Esophagus (tissue), 2 donors: ENCODE results near the gene BBOX1. TPM values are rescaled to one million over a fixed set of nuclear protein-coding genes. Genes with fewer than 3 reads are reported as not detected.

ENCODE experiments used
- H3K27ac ChIP-seq, 2 donors: one replicate each; pipeline ENCODE4 v1.5.1; 2013; ENCODE audit warnings: low read depth in 2 of 2, mild to moderate bottlenecking in 2 of 2, inconsistent platforms in 1 of 2, low read length in 1 of 2, moderate library complexity in 1 of 2
- H3K27me3 ChIP-seq, 2 donors: one replicate each; pipeline ENCODE4 v1.6.1; 2013; ENCODE audit warnings: low read length in 2 of 2, control low read depth in 1 of 2, mild to moderate bottlenecking in 1 of 2; ENCODE audit not compliant: insufficient read depth in 2 of 2, control insufficient read depth in 1 of 2
- H3K36me3 ChIP-seq, 2 donors: one replicate each; pipeline ENCODE4 v1.6.1; 2013; ENCODE audit warnings: low read length in 1 of 2; ENCODE audit not compliant: control insufficient read depth in 2 of 2, insufficient read depth in 2 of 2
- H3K4me1 ChIP-seq, 2 donors: one replicate each; pipeline ENCODE4 v1.6.1; 2013; ENCODE audit warnings: low read length in 1 of 2; ENCODE audit not compliant: control insufficient read depth in 2 of 2, insufficient read depth in 2 of 2
- H3K4me3 ChIP-seq, 2 donors: one replicate each; pipeline ENCODE4 v1.5.1; 2013; ENCODE audit warnings: low read length in 2 of 2, mild to moderate bottlenecking in 2 of 2, low read depth in 1 of 2, moderate library complexity in 1 of 2
- H3K9me3 ChIP-seq, 2 donors: one replicate each; pipeline ENCODE4 v1.6.1; 2013; ENCODE audit warnings: mild to moderate bottlenecking in 2 of 2, low read depth in 1 of 2, low read length in 1 of 2, moderate library complexity in 1 of 2; ENCODE audit not compliant: control insufficient read depth in 2 of 2, insufficient read depth in 1 of 2
- WGBS, 2 donors: extraction: QIAGEN DNeasy Blood & Tissue Kit; methylation state at CpG; one replicate each; pipeline ENCODE4 v1.1.7; 2013; 5-methylcytosine and 5-hydroxymethylcytosine counted together
- polyA plus RNA-seq, 2 donors: library from polyadenylated mRNA; stranded (reverse); fragments of 200-250 nt; gene quantifications; one replicate each; pipeline ENCODE4 v1.2.3, GENCODE V29; 2013
- donor health status: healthy with polysubstance abuse.
- donor health status: Bipolar disorder and iron deficiency.

Gene BBOX1
- polyA plus RNA-seq, 2 donors, result 12.7 to 14.1 TPM

- H3K27me3 ChIP-seq, result no peaks in the 10 kb centered on the region
- H3K4me1 ChIP-seq, result no peaks in the 10 kb centered on the region
- H3K27ac ChIP-seq, result no peak overlapping the region
- no peaks in the 10 kb centered on the region for H3K9me3 ChIP-seq
- no peaks in the 10 kb centered on the region for H3K36me3 ChIP-seq
- WGBS, 2 donors, result 81 to 89% methylated on average over 3 of the region's 3 CpGs
- no peak overlapping the region for H3K4me3 ChIP-seq
Observed at GRCh38 chr11:27024865-27025264, 15.8 kb upstream of the BBOX1 start.

- Histone ChIP-seq H3K4me3 (no peak overlapping the region), H3K9me3 (no peaks in the 10 kb centered on the region), H3K27ac (no peak overlapping the region), H3K36me3 (no peaks in the 10 kb centered on the region), H3K27me3 (no peaks in the 10 kb centered on the region), H3K4me1 (no peaks in the 10 kb centered on the region)
- WGBS, 2 donors, result 71 to 86% methylated on average over 6 of the region's 6 CpGs
Observed at GRCh38 chr11:27025312-27025955, 15.2 kb upstream of the BBOX1 start.

- H3K36me3 ChIP-seq, result no peaks in the 10 kb centered on the region
- no peak overlapping the region for H3K27ac ChIP-seq
- WGBS, 2 donors, result 72 to 89% methylated on average over 8 of the region's 8 CpGs
- H3K4me1 ChIP-seq, result no peaks in the 10 kb centered on the region
- H3K9me3 ChIP-seq, result no peaks in the 10 kb centered on the region
- H3K27me3 ChIP-seq, result no peaks in the 10 kb centered on the region
- no peak overlapping the region for H3K4me3 ChIP-seq
Observed at GRCh38 chr11:27025957-27026733, 14.5 kb upstream of the BBOX1 start.

- WGBS, 2 donors, result 39 to 42% methylated on average over 1 of the region's 1 CpG
- no peak overlapping the region for H3K27ac ChIP-seq
- H3K27me3 ChIP-seq, result no peaks in the 10 kb centered on the region
- H3K9me3 ChIP-seq, result no peaks in the 10 kb centered on the region
- H3K4me3 ChIP-seq, result no peak overlapping the region
- H3K36me3 ChIP-seq, result no peaks in the 10 kb centered on the region
- H3K4me1 ChIP-seq, result no peaks in the 10 kb centered on the region
Observed at GRCh38 chr11:27028561-27028965, 12.1 kb upstream of the BBOX1 start.

GRCh38 chr11:27029966-27030365, 10.6 kb upstream of the BBOX1 start:
- H3K9me3 ChIP-seq, result no peaks in the 10 kb centered on the region
- no peak overlapping the region for H3K27ac ChIP-seq
- no peak overlapping the region for H3K4me3 ChIP-seq
- no peaks in the 10 kb centered on the region for H3K4me1 ChIP-seq
- no peaks in the 10 kb centered on the region for H3K36me3 ChIP-seq
- WGBS, 2 donors, result 92 to 94% methylated on average over 1 of the region's 1 CpG
- H3K27me3 ChIP-seq, result no peaks in the 10 kb centered on the region

GRCh38 chr11:27031754-27032153, 8.9 kb upstream of the BBOX1 start:
- H3K27me3 ChIP-seq, result no peaks in the 10 kb centered on the region
- H3K36me3 ChIP-seq, result no peaks in the 10 kb centered on the region
- no peaks in the 10 kb centered on the region for H3K4me1 ChIP-seq
- H3K27ac ChIP-seq, result no peak overlapping the region
- 81 to 83% methylated on average over 5 of the region's 5 CpGs for WGBS, 2 donors
- H3K9me3 ChIP-seq, result no peaks in the 10 kb centered on the region
- H3K4me3 ChIP-seq, result no peak overlapping the region

- H3K27ac ChIP-seq, result peak overlapping the region; percentile 71 to 93
- 44 to 46% methylated on average over 3 of the region's 3 CpGs for WGBS, 2 donors
Observed at GRCh38 chr11:27039873-27040272, 742 bp upstream of the BBOX1 start.

GRCh38 chr11:27041141-27041899, 705 bp downstream of the BBOX1 start:
- 37 to 40% methylated on average over 2 of the region's 2 CpGs for WGBS, 2 donors
- peaks cover 0 to 4% of the 10 kb centered on the region in 2 donors for H3K4me1 ChIP-seq
- H3K27me3 ChIP-seq, result no peaks in the 10 kb centered on the region
- H3K4me3 ChIP-seq, result no peak overlapping the region
- no peaks in the 10 kb centered on the region for H3K36me3 ChIP-seq
- no peaks in the 10 kb centered on the region for H3K9me3 ChIP-seq
- H3K27ac ChIP-seq, result peak overlapping the region; percentile 79 to 93

More at GRCh38 chr11:27039873-27040272, 742 bp upstream of the BBOX1 start:
- Histone ChIP-seq H3K27me3 (no peaks in the 10 kb centered on the region), H3K9me3 (no peaks in the 10 kb centered on the region), H3K4me1 (peaks cover 0 to 4% of the 10 kb centered on the region in 2 donors), H3K4me3 (no peak overlapping the region), H3K36me3 (no peaks in the 10 kb centered on the region)

GRCh38 chr11:27046956-27047355, 6.3 kb downstream of the BBOX1 start:
- H3K27ac ChIP-seq, result no peak overlapping the region
- 48 to 49% methylated on average over 2 of the region's 2 CpGs for whole genome bisulfite sequencing, 2 donors

More at GRCh38 chr11:27046956-27047355, 6.3 kb downstream of the BBOX1 start:
- no peaks in the 10 kb centered on the region for H3K4me1 ChIP-seq
- H3K36me3 ChIP-seq, result no peaks in the 10 kb centered on the region
- H3K27me3 ChIP-seq, result no peaks in the 10 kb centered on the region
- no peak overlapping the region for H3K4me3 ChIP-seq
- no peaks in the 10 kb centered on the region for H3K9me3 ChIP-seq
